ENCODE results near the gene ZFAND6.

The ZFAND6 gene

DNA sequence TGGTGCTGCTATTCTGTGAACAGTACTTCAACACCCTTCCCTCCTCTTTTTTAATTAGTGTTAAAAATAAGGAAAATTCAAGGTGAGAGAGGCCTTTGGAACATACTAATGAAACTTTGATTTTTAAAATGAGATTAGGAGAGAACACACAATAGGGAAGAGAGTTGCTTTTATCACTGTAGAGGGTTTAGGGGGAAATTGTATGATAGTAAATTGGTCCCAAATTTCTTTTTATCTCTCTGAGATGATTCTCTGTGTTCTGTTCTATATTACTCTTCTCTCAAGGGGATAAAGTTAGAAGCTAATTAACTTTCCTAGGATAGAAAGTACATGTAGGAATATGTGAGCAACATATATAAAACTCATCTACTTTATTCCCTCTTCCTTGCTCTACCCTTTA lies 40.8 kb downstream of the ZFAND6 start:
- H3F3A ChIP-seq (ENCODE audit: control insufficient read depth, insufficient read depth), result peaks cover 6% of the 10 kb centered on the region; the same call in 1 of the 2 replicates
- H3K9me3 ChIP-seq (ENCODE audit: control insufficient read depth, insufficient read depth, low read length), result no peaks in the 10 kb centered on the region
- no peak overlapping the region for H3K4me2 ChIP-seq (ENCODE audit: low read length)
- no peak overlapping the region for H3K27ac ChIP-seq (ENCODE audit: low read depth, low read length)
- TF ChIP-seq, protein P1, sequence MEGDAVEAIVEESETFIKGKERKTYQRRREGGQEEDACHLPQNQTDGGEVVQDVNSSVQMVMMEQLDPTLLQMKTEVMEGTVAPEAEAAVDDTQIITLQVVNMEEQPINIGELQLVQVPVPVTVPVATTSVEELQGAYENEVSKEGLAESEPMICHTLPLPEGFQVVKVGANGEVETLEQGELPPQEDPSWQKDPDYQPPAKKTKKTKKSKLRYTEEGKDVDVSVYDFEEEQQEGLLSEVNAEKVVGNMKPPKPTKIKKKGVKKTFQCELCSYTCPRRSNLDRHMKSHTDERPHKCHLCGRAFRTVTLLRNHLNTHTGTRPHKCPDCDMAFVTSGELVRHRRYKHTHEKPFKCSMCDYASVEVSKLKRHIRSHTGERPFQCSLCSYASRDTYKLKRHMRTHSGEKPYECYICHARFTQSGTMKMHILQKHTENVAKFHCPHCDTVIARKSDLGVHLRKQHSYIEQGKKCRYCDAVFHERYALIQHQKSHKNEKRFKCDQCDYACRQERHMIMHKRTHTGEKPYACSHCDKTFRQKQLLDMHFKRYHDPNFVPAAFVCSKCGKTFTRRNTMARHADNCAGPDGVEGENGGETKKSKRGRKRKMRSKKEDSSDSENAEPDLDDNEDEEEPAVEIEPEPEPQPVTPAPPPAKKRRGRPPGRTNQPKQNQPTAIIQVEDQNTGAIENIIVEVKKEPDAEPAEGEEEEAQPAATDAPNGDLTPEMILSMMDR (IDR thresholded peaks at IDR 0.05; ENCODE audit: low read depth, low read length, poor library complexity, severe bottlenecking), result no peak
- no peak for TF ChIP-seq EZH2phosphoT487 (IDR thresholded peaks at IDR 0.05; ENCODE audit: borderline replicate concordance, low read length)
- H4K20me1 ChIP-seq (ENCODE audit: control insufficient read depth, insufficient read depth, low read depth, low read length), result peaks cover 23% of the 10 kb centered on the region
- H3K9me2 ChIP-seq (replicated peaks; ENCODE audit: control insufficient read depth, low read length), result no peaks in the 10 kb centered on the region
- H3K27me3 ChIP-seq (ENCODE audit: control insufficient read depth, low read length), result no peaks in the 10 kb centered on the region
- peaks cover 15% of the 10 kb centered on the region for H3K4me1 ChIP-seq (ENCODE audit: control insufficient read depth, low read length)
- peaks cover 83% of the 10 kb centered on the region for H3K79me2 ChIP-seq (ENCODE audit: control insufficient read depth, low read length)
- no peak overlapping the region for H3K4me3 ChIP-seq (ENCODE audit: low read length)
- peaks cover 32% of the 10 kb centered on the region for H3K36me3 ChIP-seq (ENCODE audit: control insufficient read depth, low read length)

DNA sequence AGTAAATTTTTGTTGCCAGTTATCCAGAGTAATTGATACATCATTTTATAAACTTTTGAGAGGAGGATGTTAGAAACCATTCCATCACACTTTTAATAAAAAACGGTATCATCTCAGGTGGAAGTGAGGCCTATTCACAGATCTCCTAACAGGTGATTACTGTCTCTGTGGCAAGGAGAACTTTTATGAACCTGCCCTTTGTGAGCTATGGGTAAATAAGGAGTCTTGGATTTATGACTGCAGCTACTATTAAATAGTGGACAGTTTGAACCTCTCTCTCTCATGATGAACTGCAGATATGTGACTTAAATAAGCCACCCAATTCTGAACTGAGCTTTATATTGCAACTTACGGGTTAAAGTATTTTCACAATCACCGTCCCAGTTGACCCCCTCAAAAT lies 45.7 kb downstream of the ZFAND6 start:
- H3K27me3 ChIP-seq (ENCODE audit: control insufficient read depth, low read length), result no peaks in the 10 kb centered on the region
- H4K20me1 ChIP-seq (ENCODE audit: control insufficient read depth, insufficient read depth, low read depth, low read length), result peaks cover 19% of the 10 kb centered on the region
- peaks cover 88% of the 10 kb centered on the region for H3K79me2 ChIP-seq (ENCODE audit: control insufficient read depth, low read length)
- H3K36me3 ChIP-seq (ENCODE audit: control insufficient read depth, low read length), result peaks cover 29% of the 10 kb centered on the region
- no peaks in the 10 kb centered on the region for H3K9me3 ChIP-seq (ENCODE audit: control insufficient read depth, insufficient read depth, low read length)
- no peak overlapping the region for H3K27ac ChIP-seq (ENCODE audit: low read depth, low read length)
- no peaks in the 10 kb centered on the region for H3K9me2 ChIP-seq (replicated peaks; ENCODE audit: control insufficient read depth, low read length)
- H3K4me3 ChIP-seq (ENCODE audit: low read length), result no peak overlapping the region
- TF ChIP-seq, protein P1 (IDR thresholded peaks at IDR 0.05; ENCODE audit: low read depth, low read length, poor library complexity, severe bottlenecking), result no peak
- TF ChIP-seq EZH2phosphoT487 (IDR thresholded peaks at IDR 0.05; ENCODE audit: borderline replicate concordance, low read length), result no peak
- H3K4me2 ChIP-seq (ENCODE audit: low read length), result peak overlapping the region; percentile 17
- no peaks in the 10 kb centered on the region for H3F3A ChIP-seq (ENCODE audit: control insufficient read depth, insufficient read depth)
- peaks cover 22% of the 10 kb centered on the region for H3K4me1 ChIP-seq (ENCODE audit: control insufficient read depth, low read length)

DNA sequence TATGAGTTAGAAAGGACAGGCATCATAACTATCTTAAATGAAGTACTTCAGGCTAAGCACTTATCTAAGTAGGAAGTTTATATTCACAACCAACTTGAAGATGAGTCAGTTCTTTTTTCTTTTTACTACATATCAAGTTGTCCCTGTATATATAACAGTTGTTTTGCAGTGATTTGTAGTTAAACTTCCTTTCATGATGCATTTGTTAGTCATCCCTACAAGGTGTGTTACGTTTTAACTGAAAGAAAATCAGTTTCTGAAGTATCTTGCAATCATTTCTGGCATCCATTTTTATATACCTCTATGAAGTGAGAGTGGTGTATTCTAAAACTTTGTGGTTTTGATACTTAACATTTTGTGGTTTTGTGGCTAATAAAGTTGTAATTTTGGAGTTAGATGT lies 46.1 kb downstream of the ZFAND6 start:
- Histone ChIP-seq H3K27ac (ENCODE audit: low read depth, low read length) (no peak overlapping the region), H3K79me2 (ENCODE audit: control insufficient read depth, low read length) (peaks cover 87% of the 10 kb centered on the region), H3K9me3 (ENCODE audit: control insufficient read depth, insufficient read depth, low read length) (no peaks in the 10 kb centered on the region), H3K9me2 (replicated peaks; ENCODE audit: control insufficient read depth, low read length) (no peaks in the 10 kb centered on the region), H3K4me3 (ENCODE audit: low read length) (no peak overlapping the region), H3K4me2 (ENCODE audit: low read length) (peak overlapping the region; percentile 17), H4K20me1 (ENCODE audit: control insufficient read depth, insufficient read depth, low read depth, low read length) (peaks cover 19% of the 10 kb centered on the region), H3K4me1 (ENCODE audit: control insufficient read depth, low read length) (peaks cover 22% of the 10 kb centered on the region), H3K36me3 (ENCODE audit: control insufficient read depth, low read length) (peaks cover 28% of the 10 kb centered on the region), H3F3A (ENCODE audit: control insufficient read depth, insufficient read depth) (no peaks in the 10 kb centered on the region), H3K27me3 (ENCODE audit: control insufficient read depth, low read length) (no peaks in the 10 kb centered on the region)
- TF ChIP-seq EZH2phosphoT487 (IDR thresholded peaks at IDR 0.05; ENCODE audit: borderline replicate concordance, low read length), result no peak
- TF ChIP-seq, protein P1 (IDR thresholded peaks at IDR 0.05; ENCODE audit: low read depth, low read length, poor library complexity, severe bottlenecking), result no peak
